Measurements from ENCODE around the gene POLDIP2. TPM values are rescaled to one million over a fixed set of nuclear protein-coding genes. Genes with fewer than 3 reads are reported as not detected.
A peak's percentile ranks its signal among the peaks of the same experiment; 100 is the strongest.

The POLDIP2 gene
- total and polyA plus RNA-seq, 9 of the 15 experiments (the other 6 are each of a cell fraction or from before 2014, with no cell fraction given): 22.0 to 137 (median 104) TPM

DNA sequence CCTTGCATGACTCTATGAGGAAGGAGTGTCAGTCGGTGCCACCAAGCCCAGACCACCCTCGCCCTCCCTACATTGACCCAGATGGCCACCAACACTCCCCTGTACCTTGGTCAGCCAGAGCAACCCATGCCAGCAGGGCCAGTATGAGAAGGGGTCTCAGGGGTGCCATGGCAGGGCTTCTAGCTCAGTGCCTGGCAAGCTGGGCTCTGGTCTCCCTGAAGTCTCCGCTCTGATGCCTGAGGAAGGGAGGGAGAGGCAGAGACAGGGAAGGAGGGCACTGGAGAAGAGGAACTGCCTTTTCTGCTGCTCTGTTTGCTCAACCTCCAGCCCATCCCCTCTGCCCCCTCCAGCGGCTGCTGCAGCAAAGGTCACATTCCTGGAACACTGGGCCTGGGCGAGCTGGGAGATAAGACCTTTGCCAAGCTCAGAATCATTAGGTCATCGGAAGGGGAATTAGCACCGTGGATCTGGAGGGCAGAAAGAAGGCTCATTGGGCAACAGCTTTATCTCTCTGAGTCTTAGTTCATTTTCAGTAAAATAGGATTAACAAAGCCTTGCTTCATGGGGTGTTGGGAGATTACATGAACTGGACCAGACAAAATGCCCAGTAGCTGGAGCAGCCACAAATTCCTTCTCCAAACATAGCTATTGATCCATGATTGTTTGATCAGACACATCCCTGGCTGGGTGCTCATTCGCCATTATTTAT lies 12.9 kb upstream of the POLDIP2 start, which contains the start of gene VTN (continued):
- TF ChIP-seq, protein P1, sequence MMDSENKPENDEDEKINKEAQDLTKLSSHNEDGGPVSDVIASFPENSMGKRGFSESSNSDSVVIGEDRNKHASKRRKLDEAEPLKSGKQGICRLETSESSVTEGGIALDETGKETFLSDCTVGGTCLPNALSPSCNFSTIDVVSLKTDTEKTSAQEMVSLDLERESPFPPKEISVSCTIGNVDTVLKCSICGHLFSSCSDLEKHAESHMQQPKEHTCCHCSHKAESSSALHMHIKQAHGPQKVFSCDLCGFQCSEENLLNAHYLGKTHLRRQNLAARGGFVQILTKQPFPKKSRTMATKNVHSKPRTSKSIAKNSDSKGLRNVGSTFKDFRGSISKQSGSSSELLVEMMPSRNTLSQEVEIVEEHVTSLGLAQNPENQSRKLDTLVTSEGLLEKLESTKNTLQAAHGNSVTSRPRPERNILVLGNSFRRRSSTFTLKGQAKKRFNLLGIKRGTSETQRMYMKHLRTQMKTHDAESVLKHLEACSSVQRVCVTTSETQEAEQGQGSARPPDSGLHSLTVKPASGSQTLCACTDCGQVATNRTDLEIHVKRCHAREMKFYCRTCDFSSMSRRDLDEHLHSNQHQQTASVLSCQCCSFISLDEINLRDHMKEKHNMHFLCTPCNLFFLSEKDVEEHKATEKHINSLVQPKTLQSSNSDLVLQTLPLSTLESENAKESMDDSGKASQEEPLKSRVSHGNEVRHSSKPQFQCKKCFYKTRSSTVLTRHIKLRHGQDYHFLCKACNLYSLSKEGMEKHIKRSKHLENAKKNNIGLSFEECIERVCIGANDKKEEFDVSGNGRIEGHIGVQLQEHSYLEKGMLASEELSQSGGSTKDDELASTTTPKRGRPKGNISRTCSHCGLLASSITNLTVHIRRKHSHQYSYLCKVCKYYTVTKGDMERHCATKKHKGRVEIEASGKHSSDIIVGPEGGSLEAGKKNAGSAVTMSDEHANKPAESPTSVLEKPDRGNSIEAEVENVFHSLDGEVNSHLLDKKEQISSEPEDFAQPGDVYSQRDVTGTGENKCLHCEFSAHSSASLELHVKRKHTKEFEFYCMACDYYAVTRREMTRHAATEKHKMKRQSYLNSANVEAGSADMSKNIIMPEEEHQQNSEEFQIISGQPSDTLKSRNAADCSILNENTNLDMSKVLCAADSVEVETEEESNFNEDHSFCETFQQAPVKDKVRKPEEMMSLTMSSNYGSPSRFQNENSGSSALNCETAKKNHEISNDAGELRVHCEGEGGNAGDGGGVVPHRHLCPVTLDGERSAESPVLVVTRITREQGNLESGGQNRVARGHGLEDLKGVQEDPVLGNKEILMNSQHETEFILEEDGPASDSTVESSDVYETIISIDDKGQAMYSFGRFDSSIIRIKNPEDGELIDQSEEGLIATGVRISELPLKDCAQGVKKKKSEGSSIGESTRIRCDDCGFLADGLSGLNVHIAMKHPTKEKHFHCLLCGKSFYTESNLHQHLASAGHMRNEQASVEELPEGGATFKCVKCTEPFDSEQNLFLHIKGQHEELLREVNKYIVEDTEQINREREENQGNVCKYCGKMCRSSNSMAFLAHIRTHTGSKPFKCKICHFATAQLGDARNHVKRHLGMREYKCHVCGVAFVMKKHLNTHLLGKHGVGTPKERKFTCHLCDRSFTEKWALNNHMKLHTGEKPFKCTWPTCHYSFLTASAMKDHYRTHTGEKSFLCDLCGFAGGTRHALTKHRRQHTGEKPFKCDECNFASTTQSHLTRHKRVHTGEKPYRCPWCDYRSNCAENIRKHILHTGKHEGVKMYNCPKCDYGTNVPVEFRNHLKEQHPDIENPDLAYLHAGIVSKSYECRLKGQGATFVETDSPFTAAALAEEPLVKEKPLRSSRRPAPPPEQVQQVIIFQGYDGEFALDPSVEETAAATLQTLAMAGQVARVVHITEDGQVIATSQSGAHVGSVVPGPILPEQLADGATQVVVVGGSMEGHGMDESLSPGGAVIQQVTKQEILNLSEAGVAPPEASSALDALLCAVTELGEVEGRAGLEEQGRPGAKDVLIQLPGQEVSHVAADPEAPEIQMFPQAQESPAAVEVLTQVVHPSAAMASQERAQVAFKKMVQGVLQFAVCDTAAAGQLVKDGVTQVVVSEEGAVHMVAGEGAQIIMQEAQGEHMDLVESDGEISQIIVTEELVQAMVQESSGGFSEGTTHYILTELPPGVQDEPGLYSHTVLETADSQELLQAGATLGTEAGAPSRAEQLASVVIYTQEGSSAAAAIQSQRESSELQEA (IDR thresholded peaks at IDR 0.05; ENCODE audit: low read depth): no peak
- TF ChIP-seq ZNF263 (CRISPR knock-in tag; IDR thresholded peaks at IDR 0.05; ENCODE audit: borderline replicate concordance) (no peak), XRCC5 (IDR thresholded peaks at IDR 0.05; ENCODE audit: low read depth, low read length) (0 out of 2 replicates have a peak, but pooled peaks have one; percentile 13), ETV1 (tag; conservative IDR thresholded peaks at IDR 0.05; ENCODE audit: low read depth) (no peak), TAF15 (IDR thresholded peaks at IDR 0.05; ENCODE audit: low read depth, low read length) (no peak), ZBTB7A (IDR thresholded peaks at IDR 0.05; ENCODE audit: borderline replicate concordance, control insufficient read depth, low read depth, low read length) (peak; percentile 41; the same call in 1 of the 2 replicates), CREBBP (IDR thresholded peaks at IDR 0.05; ENCODE audit: low read depth, low read length) (no peak), ZNF121 (CRISPR knock-in tag; conservative IDR thresholded peaks at IDR 0.05) (no peak), ZNF23 (CRISPR knock-in tag; IDR thresholded peaks at IDR 0.05) (no peak), RAD51 (IDR thresholded peaks at IDR 0.05; ENCODE audit: borderline replicate concordance, low read depth) (no peak)
- TF ChIP-seq, protein P2, sequence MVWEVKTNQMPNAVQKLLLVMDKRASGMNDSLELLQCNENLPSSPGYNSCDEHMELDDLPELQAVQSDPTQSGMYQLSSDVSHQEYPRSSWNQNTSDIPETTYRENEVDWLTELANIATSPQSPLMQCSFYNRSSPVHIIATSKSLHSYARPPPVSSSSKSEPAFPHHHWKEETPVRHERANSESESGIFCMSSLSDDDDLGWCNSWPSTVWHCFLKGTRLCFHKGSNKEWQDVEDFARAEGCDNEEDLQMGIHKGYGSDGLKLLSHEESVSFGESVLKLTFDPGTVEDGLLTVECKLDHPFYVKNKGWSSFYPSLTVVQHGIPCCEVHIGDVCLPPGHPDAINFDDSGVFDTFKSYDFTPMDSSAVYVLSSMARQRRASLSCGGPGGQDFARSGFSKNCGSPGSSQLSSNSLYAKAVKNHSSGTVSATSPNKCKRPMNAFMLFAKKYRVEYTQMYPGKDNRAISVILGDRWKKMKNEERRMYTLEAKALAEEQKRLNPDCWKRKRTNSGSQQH (CRISPR knock-in tag; IDR thresholded peaks at IDR 0.05): no peak
- TF ChIP-seq, protein P3, sequence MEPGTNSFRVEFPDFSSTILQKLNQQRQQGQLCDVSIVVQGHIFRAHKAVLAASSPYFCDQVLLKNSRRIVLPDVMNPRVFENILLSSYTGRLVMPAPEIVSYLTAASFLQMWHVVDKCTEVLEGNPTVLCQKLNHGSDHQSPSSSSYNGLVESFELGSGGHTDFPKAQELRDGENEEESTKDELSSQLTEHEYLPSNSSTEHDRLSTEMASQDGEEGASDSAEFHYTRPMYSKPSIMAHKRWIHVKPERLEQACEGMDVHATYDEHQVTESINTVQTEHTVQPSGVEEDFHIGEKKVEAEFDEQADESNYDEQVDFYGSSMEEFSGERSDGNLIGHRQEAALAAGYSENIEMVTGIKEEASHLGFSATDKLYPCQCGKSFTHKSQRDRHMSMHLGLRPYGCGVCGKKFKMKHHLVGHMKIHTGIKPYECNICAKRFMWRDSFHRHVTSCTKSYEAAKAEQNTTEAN (CRISPR knock-in tag; IDR thresholded peaks at IDR 0.05): no peak
- TF ChIP-seq, protein P4, sequence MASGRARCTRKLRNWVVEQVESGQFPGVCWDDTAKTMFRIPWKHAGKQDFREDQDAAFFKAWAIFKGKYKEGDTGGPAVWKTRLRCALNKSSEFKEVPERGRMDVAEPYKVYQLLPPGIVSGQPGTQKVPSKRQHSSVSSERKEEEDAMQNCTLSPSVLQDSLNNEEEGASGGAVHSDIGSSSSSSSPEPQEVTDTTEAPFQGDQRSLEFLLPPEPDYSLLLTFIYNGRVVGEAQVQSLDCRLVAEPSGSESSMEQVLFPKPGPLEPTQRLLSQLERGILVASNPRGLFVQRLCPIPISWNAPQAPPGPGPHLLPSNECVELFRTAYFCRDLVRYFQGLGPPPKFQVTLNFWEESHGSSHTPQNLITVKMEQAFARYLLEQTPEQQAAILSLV (tag; IDR thresholded peaks at IDR 0.05): no peak

Data from K562 (cell line).